K562 (cell line): ENCODE measurements around the gene C3. TPM values are rescaled to one million over a fixed set of nuclear protein-coding genes. Genes with fewer than 3 reads are reported as not detected.
A peak's percentile ranks its signal among the peaks of the same experiment; 100 is the strongest.

ENCODE experiments used
- ARID1B ChIP-seq: fragments of 450-650 bp; IDR thresholded peaks from 2 replicates; pipeline ENCODE4 v1.6.1; 2016; ENCODE audit warnings: antibody characterized with exemption, mild to moderate bottlenecking, inconsistent platforms
- FOXP1 ChIP-seq: sonication (generic); formaldehyde crosslinking; IDR thresholded peaks from 2 replicates; pipeline ENCODE4 v1.8.0; 2022; ENCODE audit warnings: mild to moderate bottlenecking, missing genetic modification reagents
- KLF13 ChIP-seq: fragments of 450-650 bp; IDR thresholded peaks from 2 replicates; pipeline ENCODE4 v1.6.1; 2016; ENCODE audit warnings: missing genetic modification characterization, low read depth, mild to moderate bottlenecking, missing compliant biosample characterization, moderate library complexity, borderline replicate concordance
- NCOA1 ChIP-seq: fragments of 450-650 bp; IDR thresholded peaks from 2 replicates; pipeline ENCODE4 v1.6.1; 2016; ENCODE audit warnings: low read depth
- SETDB1 ChIP-seq: IDR thresholded peaks from one replicate; pipeline ENCODE4 v1.6.1; 2012; ENCODE audit warnings: low read length, control low read depth, inconsistent platforms
- SMARCE1 ChIP-seq: fragments of 450-650 bp; IDR thresholded peaks from 2 replicates; pipeline ENCODE4 v1.7.1; 2016; ENCODE audit warnings: mild to moderate bottlenecking
- ZBTB8A ChIP-seq: fragments of 450-650 bp; IDR thresholded peaks from 2 replicates; pipeline ENCODE4 v1.6.1; 2018; ENCODE audit warnings: mild to moderate bottlenecking, moderate library complexity; ENCODE audit not compliant: partially characterized antibody
- ZNF23 ChIP-seq: fragments of 250-450 bp; sonication (Bioruptor Pico); IDR thresholded peaks from 2 replicates; pipeline ENCODE4 v1.4.0; 2020; ENCODE audit warnings: mild to moderate bottlenecking
- polyA plus RNA-seq, 8 experiments: library from polyadenylated mRNA; depleted of rRNA in 4 of 8; stranded (reverse) in 5 of 8; unstranded in 3 of 8; fragments of >200 nt; fragmentation: Nextera tagmentation in 2 of 8; fragmentation: Illumina TruSeq in 1 of 8; extraction: Ambion mirVana in 2 of 8; extraction: Trizol in 1 of 8; gene quantifications; 2 replicates each; pipeline versions ENCODE4 v1.2.1 to v1.2.3, GENCODE V29; 2011 to 2014; ENCODE audit warnings: inconsistent platforms in 1 of 8, missing spikeins in 1 of 8
- total RNA-seq, 7 experiments: library from RNA; depleted of rRNA in 6 of 7; stranded (reverse); fragments of >200 nt in 6 of 7; fragmentation: Illumina TruSeq in 2 of 7; extraction: Trizol in 2 of 7; gene quantifications; 2 replicates each; pipeline versions ENCODE4 v1.2.1 to v1.2.3, GENCODE V29; 2011 to 2021; ENCODE audit warnings: low replicate concordance in 1 of 7
- TF ChIP-seq, protein P1 (sequence below): fragments of 450-650 bp; IDR thresholded peaks from one replicate; pipeline ENCODE4 v1.6.1; 2018; ENCODE audit warnings: mild to moderate bottlenecking, moderate library complexity; ENCODE audit not compliant: partially characterized antibody
- TF ChIP-seq, protein P2 (sequence below): fragments of 200-600 bp; sonication (generic); IDR thresholded peaks from one replicate; pipeline ENCODE4 v1.6.1; 2012; ENCODE audit warnings: mild to moderate bottlenecking, low read depth, low read length, inconsistent platforms
- TF ChIP-seq, protein P3 (sequence below), 2 experiments: fragments of 450-650 bp; conservative IDR thresholded peaks; 2 replicates each; pipeline ENCODE4 v1.6.1; 2017; ENCODE audit warnings: mild to moderate bottlenecking in 2 of 2, moderate library complexity in 2 of 2
- TF ChIP-seq, protein P4 (sequence below): sonication (generic); formaldehyde crosslinking; IDR thresholded peaks from 2 replicates; pipeline ENCODE4 v1.9.0; 2022; ENCODE audit warnings: mild to moderate bottlenecking, missing genetic modification reagents
- TF ChIP-seq, protein P5 (sequence below): fragments of 250-450 bp; sonication (Bioruptor Pico); IDR thresholded peaks from 2 replicates; pipeline ENCODE4 v1.6.1; 2021; ENCODE audit warnings: mild to moderate bottlenecking

C3 gene
- total and polyA plus RNA-seq, 9 of the 15 experiments (the other 6 are each of a cell fraction or from before 2014, with no cell fraction given) = 0.59 to 10.6 (median 2.2) TPM

DNA sequence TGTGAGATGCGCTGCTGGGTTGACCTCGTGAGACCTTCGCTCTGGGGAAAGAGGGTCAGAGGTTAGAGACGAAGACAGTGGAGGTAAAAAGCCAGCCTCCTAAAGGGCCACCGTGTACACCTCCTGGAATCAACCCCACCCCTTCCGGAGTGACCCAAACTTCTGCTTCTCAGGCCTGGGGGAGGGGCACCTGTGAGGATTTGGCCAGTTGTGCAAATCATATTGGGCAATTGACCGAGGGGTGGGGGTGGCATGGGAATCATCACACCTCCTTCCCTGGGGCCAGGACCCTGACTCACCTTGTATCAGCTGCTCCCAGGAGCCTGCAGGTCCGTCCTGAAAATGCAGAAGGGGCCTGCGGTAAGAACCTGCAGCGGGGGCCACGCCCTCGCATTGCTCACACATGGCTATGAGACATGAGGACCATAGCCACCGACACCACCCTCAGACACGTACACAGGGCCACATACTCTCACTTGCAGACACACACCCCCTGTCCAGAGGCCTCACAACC, 53.3 kb downstream of the C3 start (continued):
- TF ChIP-seq, protein P1, sequence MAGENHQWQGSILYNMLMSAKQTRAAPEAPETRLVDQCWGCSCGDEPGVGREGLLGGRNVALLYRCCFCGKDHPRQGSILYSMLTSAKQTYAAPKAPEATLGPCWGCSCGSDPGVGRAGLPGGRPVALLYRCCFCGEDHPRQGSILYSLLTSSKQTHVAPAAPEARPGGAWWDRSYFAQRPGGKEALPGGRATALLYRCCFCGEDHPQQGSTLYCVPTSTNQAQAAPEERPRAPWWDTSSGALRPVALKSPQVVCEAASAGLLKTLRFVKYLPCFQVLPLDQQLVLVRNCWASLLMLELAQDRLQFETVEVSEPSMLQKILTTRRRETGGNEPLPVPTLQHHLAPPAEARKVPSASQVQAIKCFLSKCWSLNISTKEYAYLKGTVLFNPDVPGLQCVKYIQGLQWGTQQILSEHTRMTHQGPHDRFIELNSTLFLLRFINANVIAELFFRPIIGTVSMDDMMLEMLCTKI = no peak
- TF ChIP-seq FOXP1 (CRISPR knock-in tag) (no peak; the same call in 1 of the 2 replicates), SMARCE1 (peak; percentile 44; the same call in 1 of the 2 replicates), ARID1B (peak; percentile 60), ZBTB8A (no peak), KLF13 (tag) (no peak), SETDB1 (no peak), ZNF23 (CRISPR knock-in tag) (no peak), NCOA1 (no peak)
- TF ChIP-seq, protein P2, sequence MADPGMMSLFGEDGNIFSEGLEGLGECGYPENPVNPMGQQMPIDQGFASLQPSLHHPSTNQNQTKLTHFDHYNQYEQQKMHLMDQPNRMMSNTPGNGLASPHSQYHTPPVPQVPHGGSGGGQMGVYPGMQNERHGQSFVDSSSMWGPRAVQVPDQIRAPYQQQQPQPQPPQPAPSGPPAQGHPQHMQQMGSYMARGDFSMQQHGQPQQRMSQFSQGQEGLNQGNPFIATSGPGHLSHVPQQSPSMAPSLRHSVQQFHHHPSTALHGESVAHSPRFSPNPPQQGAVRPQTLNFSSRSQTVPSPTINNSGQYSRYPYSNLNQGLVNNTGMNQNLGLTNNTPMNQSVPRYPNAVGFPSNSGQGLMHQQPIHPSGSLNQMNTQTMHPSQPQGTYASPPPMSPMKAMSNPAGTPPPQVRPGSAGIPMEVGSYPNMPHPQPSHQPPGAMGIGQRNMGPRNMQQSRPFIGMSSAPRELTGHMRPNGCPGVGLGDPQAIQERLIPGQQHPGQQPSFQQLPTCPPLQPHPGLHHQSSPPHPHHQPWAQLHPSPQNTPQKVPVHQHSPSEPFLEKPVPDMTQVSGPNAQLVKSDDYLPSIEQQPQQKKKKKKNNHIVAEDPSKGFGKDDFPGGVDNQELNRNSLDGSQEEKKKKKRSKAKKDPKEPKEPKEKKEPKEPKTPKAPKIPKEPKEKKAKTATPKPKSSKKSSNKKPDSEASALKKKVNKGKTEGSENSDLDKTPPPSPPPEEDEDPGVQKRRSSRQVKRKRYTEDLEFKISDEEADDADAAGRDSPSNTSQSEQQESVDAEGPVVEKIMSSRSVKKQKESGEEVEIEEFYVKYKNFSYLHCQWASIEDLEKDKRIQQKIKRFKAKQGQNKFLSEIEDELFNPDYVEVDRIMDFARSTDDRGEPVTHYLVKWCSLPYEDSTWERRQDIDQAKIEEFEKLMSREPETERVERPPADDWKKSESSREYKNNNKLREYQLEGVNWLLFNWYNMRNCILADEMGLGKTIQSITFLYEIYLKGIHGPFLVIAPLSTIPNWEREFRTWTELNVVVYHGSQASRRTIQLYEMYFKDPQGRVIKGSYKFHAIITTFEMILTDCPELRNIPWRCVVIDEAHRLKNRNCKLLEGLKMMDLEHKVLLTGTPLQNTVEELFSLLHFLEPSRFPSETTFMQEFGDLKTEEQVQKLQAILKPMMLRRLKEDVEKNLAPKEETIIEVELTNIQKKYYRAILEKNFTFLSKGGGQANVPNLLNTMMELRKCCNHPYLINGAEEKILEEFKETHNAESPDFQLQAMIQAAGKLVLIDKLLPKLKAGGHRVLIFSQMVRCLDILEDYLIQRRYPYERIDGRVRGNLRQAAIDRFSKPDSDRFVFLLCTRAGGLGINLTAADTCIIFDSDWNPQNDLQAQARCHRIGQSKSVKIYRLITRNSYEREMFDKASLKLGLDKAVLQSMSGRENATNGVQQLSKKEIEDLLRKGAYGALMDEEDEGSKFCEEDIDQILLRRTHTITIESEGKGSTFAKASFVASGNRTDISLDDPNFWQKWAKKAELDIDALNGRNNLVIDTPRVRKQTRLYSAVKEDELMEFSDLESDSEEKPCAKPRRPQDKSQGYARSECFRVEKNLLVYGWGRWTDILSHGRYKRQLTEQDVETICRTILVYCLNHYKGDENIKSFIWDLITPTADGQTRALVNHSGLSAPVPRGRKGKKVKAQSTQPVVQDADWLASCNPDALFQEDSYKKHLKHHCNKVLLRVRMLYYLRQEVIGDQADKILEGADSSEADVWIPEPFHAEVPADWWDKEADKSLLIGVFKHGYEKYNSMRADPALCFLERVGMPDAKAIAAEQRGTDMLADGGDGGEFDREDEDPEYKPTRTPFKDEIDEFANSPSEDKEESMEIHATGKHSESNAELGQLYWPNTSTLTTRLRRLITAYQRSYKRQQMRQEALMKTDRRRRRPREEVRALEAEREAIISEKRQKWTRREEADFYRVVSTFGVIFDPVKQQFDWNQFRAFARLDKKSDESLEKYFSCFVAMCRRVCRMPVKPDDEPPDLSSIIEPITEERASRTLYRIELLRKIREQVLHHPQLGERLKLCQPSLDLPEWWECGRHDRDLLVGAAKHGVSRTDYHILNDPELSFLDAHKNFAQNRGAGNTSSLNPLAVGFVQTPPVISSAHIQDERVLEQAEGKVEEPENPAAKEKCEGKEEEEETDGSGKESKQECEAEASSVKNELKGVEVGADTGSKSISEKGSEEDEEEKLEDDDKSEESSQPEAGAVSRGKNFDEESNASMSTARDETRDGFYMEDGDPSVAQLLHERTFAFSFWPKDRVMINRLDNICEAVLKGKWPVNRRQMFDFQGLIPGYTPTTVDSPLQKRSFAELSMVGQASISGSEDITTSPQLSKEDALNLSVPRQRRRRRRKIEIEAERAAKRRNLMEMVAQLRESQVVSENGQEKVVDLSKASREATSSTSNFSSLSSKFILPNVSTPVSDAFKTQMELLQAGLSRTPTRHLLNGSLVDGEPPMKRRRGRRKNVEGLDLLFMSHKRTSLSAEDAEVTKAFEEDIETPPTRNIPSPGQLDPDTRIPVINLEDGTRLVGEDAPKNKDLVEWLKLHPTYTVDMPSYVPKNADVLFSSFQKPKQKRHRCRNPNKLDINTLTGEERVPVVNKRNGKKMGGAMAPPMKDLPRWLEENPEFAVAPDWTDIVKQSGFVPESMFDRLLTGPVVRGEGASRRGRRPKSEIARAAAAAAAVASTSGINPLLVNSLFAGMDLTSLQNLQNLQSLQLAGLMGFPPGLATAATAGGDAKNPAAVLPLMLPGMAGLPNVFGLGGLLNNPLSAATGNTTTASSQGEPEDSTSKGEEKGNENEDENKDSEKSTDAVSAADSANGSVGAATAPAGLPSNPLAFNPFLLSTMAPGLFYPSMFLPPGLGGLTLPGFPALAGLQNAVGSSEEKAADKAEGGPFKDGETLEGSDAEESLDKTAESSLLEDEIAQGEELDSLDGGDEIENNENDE = no peak
- TF ChIP-seq, protein P3, sequence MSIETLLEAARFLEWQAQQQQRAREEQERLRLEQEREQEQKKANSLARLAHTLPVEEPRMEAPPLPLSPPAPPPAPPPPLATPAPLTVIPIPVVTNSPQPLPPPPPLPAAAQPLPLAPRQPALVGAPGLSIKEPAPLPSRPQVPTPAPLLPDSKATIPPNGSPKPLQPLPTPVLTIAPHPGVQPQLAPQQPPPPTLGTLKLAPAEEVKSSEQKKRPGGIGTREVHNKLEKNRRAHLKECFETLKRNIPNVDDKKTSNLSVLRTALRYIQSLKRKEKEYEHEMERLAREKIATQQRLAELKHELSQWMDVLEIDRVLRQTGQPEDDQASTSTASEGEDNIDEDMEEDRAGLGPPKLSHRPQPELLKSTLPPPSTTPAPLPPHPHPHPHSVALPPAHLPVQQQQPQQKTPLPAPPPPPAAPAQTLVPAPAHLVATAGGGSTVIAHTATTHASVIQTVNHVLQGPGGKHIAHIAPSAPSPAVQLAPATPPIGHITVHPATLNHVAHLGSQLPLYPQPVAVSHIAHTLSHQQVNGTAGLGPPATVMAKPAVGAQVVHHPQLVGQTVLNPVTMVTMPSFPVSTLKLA (conservative IDR thresholded peaks at IDR 0.05) = peak; percentile 17 to 63; a peak in 1 of 4 replicates
- TF ChIP-seq, protein P4, sequence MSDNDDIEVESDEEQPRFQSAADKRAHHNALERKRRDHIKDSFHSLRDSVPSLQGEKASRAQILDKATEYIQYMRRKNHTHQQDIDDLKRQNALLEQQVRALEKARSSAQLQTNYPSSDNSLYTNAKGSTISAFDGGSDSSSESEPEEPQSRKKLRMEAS (CRISPR knock-in tag) = peak; percentile 92
- TF ChIP-seq, protein P5, sequence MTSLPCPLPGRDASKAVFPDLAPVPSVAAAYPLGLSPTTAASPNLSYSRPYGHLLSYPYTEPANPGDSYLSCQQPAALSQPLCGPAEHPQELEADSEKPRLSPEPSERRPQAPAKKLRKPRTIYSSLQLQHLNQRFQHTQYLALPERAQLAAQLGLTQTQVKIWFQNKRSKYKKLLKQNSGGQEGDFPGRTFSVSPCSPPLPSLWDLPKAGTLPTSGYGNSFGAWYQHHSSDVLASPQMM = no peak
